Adrenal gland (tissue), 12 donors: ENCODE measurements around the gene ZNF561. TPM values are rescaled to one million over a fixed set of nuclear protein-coding genes. Genes with fewer than 3 reads are reported as not detected.

Experiments used
- DNase-seq, 7 donors: peaks; one replicate each; pipeline ENCODE4 v3.0.0-alpha.2; 2019 to 2020
- H3K27ac ChIP-seq, 5 donors: fragments of 200-600 bp; sonication (generic) in 4 of 5; 1 replicate in 3 of 5; 2 replicates in 2 of 5; pipeline versions ENCODE4 v1.5.1 to v1.8.0; 2016 to 2020; ENCODE audit warnings: mild to moderate bottlenecking in 1 of 5
- H3K27me3 ChIP-seq: fragments of 200-600 bp; 2 replicates; pipeline ENCODE4 v1.8.0; 2021
- H3K36me3 ChIP-seq, 2 donors: fragments of 200-600 bp; replicated peaks in 1 of 2; 1 replicate in 1 of 2; 2 replicates in 1 of 2; pipeline versions ENCODE4 v1.5.1 to v1.8.0; 2018 to 2022
- H3K4me1 ChIP-seq, 2 donors: fragments of 200-600 bp; replicated peaks in 1 of 2; 1 replicate in 1 of 2; 2 replicates in 1 of 2; pipeline versions ENCODE4 v1.5.1 to v1.8.0; 2018 to 2021
- H3K4me3 ChIP-seq, 4 donors: fragments of 200-600 bp; sonication (generic) in 3 of 4; one replicate each; pipeline ENCODE4 v1.5.1; 2016 to 2018
- H3K9me3 ChIP-seq, 3 donors: fragments of 200-600 bp; sonication (generic) in 1 of 3; replicated peaks in 1 of 3; 1 replicate in 2 of 3; 2 replicates in 1 of 3; pipeline versions ENCODE4 v1.5.1 to v1.8.0; 2016 to 2021
- POLR2A ChIP-seq, 2 donors: fragments of 450-650 bp; IDR thresholded peaks; one replicate each; pipeline ENCODE4 v1.6.1; 2017; ENCODE audit warnings: antibody characterized with exemption in 2 of 2, mild to moderate bottlenecking in 2 of 2, moderate library complexity in 1 of 2
- WGBS, 4 donors: extraction: QIAGEN DNeasy Blood & Tissue Kit in 2 of 4; methylation state at CpG; one replicate each; pipeline versions ENCODE4 v1.1.5 to v1.1.7; 2013 to 2017; 5-methylcytosine and 5-hydroxymethylcytosine counted together
- intact Hi-C, 2 donors: fragments of 100-400 bp; cut with DNase I; formaldehyde crosslinking; loops; one replicate each; pipeline versions ENCODE4 v1.14.1 to v1.15.0; 2022 to 2023
- polyA plus RNA-seq, 3 donors: library from polyadenylated mRNA; stranded (reverse); fragments of 200-250 nt in 2 of 3; fragments of 350-450 nt in 1 of 3; fragmentation: Illumina TruSeq in 1 of 3; extraction: RNeasy Lipid Tissue Mini Kit (QIAGEN cat#74804) in 1 of 3; gene quantifications; one replicate each; pipeline ENCODE4 v1.2.3, GENCODE V29; 2013 to 2014
- total RNA-seq, 9 donors: library from RNA; depleted of rRNA in 4 of 9; stranded (reverse); fragments of >200 nt in 4 of 9; fragments of 120-200 nt in 1 of 9; fragmentation: NEBNext Ultra II Directional in 1 of 9; extraction: Animal tissue kit (Norgen Biotek cat#: 25700) in 1 of 9; gene quantifications; one replicate each; pipeline versions ENCODE4 v1.1.0 to v1.2.4, GENCODE V29; 2013 to 2023
- TF ChIP-seq, protein P1 (sequence below), 6 experiments: fragments of 450-650 bp in 4 of 6; fragments of 200-600 bp in 2 of 6; sonication (generic) in 1 of 6; IDR thresholded peaks; 1 replicate in 5 of 6; 2 replicates in 1 of 6; pipeline versions ENCODE4 v1.5.1 to v1.8.0; 2016 to 2021; ENCODE audit warnings: antibody characterized with exemption in 6 of 6, mild to moderate bottlenecking in 2 of 6, moderate library complexity in 1 of 6
- donor health status: healthy with polysubstance abuse.
- donor health status: Bipolar disorder and iron deficiency.
- donor health status: DM: yes; HTN: yes; CAD: no.
- donor health status: DM: no; HTN: no; CAD: no.
- donor health status: DM: no; HTN: no; CAD: no.
- donor health status: DM: yes; HTN: yes; CAD: no.

The ZNF561 gene
- total and polyA plus RNA-seq, 12 donors, result 17.8 to 57.9 (median 30.5) TPM

DNA sequence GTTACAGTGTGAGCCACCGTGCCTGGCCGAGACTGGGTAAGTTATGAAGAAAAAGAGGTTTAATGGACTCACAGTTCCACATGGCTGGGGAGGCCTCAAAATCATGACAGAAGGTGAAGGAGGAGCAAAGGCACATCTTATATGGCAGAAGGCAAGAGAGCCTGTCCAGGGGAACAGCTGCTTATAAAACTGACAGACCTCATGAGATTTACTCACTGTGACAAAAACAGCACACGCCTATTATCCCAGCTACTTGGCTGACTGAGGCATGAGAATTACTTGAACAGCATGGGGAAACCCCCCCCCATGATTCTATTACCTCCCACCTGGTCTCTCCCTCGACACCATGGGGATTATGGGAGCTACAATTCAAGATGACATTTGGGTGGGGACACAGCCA lies 23.4 kb upstream of the ZNF561 start:
- WGBS, 4 donors, result 90 to 96% (median 93%) methylated on average over 4 of the region's 4 CpGs
- peaks cover 0 to 9% of the 10 kb centered on the region in 2 donors for H3K36me3 ChIP-seq
- no peak for DNase-seq

DNA sequence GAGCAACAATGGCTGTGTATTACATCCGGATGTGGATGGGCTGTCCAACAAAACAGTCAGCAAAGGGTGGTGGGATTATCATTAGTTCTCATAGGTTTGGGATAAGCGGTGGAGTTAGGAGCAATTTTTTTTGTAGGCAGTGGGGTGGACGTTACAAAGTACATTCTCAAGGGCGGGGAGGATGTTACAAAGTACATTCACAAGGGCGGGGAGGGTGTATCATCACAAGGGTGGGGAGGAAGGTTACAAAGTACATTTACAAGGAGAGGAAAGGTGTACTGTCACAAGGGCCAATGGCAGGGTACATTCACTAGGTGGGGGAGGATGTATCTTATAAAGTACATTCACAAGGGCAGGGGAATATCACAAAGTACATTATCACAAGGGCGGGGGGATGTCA lies 20.8 kb upstream of the ZNF561 start:
- Histone ChIP-seq H3K9me3 (no peaks in the 10 kb centered on the region), H3K4me1 (no peaks in the 10 kb centered on the region), H3K27ac (no peak overlapping the region), H3K4me3 (no peak overlapping the region), H3K27me3 (no peaks in the 10 kb centered on the region), H3K36me3 (no peaks in the 10 kb centered on the region)
- intact Hi-C loops, result no loop called here
- DNase-seq, result no peak
- no peak for TF ChIP-seq POLR2A (IDR thresholded peaks at IDR 0.05)
- TF ChIP-seq, protein P1, sequence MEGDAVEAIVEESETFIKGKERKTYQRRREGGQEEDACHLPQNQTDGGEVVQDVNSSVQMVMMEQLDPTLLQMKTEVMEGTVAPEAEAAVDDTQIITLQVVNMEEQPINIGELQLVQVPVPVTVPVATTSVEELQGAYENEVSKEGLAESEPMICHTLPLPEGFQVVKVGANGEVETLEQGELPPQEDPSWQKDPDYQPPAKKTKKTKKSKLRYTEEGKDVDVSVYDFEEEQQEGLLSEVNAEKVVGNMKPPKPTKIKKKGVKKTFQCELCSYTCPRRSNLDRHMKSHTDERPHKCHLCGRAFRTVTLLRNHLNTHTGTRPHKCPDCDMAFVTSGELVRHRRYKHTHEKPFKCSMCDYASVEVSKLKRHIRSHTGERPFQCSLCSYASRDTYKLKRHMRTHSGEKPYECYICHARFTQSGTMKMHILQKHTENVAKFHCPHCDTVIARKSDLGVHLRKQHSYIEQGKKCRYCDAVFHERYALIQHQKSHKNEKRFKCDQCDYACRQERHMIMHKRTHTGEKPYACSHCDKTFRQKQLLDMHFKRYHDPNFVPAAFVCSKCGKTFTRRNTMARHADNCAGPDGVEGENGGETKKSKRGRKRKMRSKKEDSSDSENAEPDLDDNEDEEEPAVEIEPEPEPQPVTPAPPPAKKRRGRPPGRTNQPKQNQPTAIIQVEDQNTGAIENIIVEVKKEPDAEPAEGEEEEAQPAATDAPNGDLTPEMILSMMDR (IDR thresholded peaks at IDR 0.05), result no peak
- 92 to 98% (median 96%) methylated on average over 6 of the region's 6 CpGs for WGBS, 4 donors

More for the DNA sequence above, 23.4 kb upstream of the ZNF561 start:
- no peak for TF ChIP-seq POLR2A (IDR thresholded peaks at IDR 0.05)
- TF ChIP-seq, protein P1 (IDR thresholded peaks at IDR 0.05), result no peak
- H3K4me1 ChIP-seq, result no peaks in the 10 kb centered on the region
- H3K4me3 ChIP-seq, result no peak overlapping the region
- H3K9me3 ChIP-seq, result no peaks in the 10 kb centered on the region
- H3K27ac ChIP-seq, result no peak overlapping the region
- intact Hi-C loops, result no loop called here
- no peaks in the 10 kb centered on the region for H3K27me3 ChIP-seq

DNA sequence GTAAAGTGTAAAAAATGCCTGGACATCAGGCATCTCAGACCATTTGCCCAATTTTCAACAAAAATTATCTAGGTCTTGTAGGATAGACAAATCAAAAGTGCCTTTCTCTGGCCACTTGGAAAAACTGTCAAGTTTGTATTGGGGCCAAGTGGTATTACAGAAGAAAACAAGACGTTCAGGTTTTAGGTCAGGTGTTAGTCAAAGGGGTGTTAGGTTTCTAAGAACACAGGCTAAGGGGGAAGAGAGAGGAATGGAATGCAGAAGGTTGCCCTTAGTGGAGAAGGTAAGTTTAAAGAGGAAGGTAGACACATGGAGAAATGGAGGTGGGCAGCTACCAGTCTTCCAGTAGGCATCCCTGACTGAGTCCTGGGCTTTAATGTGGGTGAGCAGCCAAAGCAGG lies 19.9 kb upstream of the ZNF561 start:
- H3K36me3 ChIP-seq, result no peaks in the 10 kb centered on the region
- H3K27ac ChIP-seq, result no peak overlapping the region
- H3K9me3 ChIP-seq, result no peaks in the 10 kb centered on the region
- TF ChIP-seq POLR2A (IDR thresholded peaks at IDR 0.05), result no peak
- TF ChIP-seq, protein P1 (IDR thresholded peaks at IDR 0.05), result no peak
- no peak overlapping the region for H3K4me3 ChIP-seq
- intact Hi-C loops, result no loop called here
- no peaks in the 10 kb centered on the region for H3K4me1 ChIP-seq
- no peak for DNase-seq
- WGBS, 4 donors, result 58 to 74% (median 66%) methylated on average over 1 of the region's 1 CpG
- no peaks in the 10 kb centered on the region for H3K27me3 ChIP-seq

DNA sequence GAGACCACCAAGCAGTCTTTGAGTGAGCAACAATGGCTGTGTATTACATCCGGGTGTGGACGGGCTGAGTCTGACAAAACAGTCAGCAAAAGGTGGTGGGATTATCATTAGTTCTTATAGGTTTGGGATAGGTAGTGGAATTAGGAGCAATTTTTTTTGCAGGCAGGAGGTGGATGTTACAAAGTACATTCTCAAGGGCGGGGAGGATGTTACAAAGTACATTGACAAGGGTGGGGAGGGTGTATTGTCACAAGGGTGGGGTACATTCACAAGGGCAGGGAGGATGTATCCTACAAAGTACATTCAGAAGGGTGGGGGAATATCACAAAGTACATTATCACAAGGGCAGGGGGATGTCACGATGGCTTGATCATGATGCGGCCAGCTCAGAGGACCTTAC lies 15.0 kb upstream of the ZNF561 start:
- no peak for TF ChIP-seq POLR2A (IDR thresholded peaks at IDR 0.05)
- TF ChIP-seq, protein P1 (IDR thresholded peaks at IDR 0.05), result no peak
- H3K4me1 ChIP-seq, result no peaks in the 10 kb centered on the region
- intact Hi-C loops, result no loop called here
- no peak overlapping the region for H3K27ac ChIP-seq
- H3K36me3 ChIP-seq, result peaks cover 0 to 16% of the 10 kb centered on the region in 2 donors
- WGBS, 4 donors, result 98 to 99% (median 99%) methylated on average over 5 of the region's 5 CpGs
- H3K4me3 ChIP-seq, result no peak overlapping the region
- no peaks in the 10 kb centered on the region for H3K27me3 ChIP-seq
- DNase-seq, result no peak
- no peaks in the 10 kb centered on the region for H3K9me3 ChIP-seq
